GM10266 (cell line): ENCODE data around the gene RBFOX1.

ENCODE experiments used
- DNase-seq: peaks from one replicate; pipeline ENCODE4 v3.0.0; 2012; ENCODE audit errors: extremely low spot score
- CTCF ChIP-seq: IDR thresholded peaks from 2 replicates; pipeline ENCODE4 v1.5.1; 2012; ENCODE audit warnings: mild to moderate bottlenecking, low read depth; ENCODE audit not compliant: control insufficient read depth, insufficient read depth; ENCODE audit errors: missing control alignments

The RBFOX1 gene

GRCh38 chr16:7615565-7615964 is 282.9 kb downstream of the RBFOX1 start:
- no peak for TF ChIP-seq CTCF
- DNase-seq, result no peak

GRCh38 chr16:7624871-7625766 is 292.5 kb downstream of the RBFOX1 start:
- no peak for TF ChIP-seq CTCF
- DNase-seq, result no peak

- no peak for DNase-seq
- no peak for TF ChIP-seq CTCF
These were observed 296.3 kb downstream of the RBFOX1 start for GRCh38 chr16:7628981-7629380.

GRCh38 chr16:7629571-7629970 is 296.9 kb downstream of the RBFOX1 start:
- DNase-seq, result no peak

GRCh38 chr16:7637446-7637845 is 304.8 kb downstream of the RBFOX1 start:
- DNase-seq, result no peak

More at GRCh38 chr16:7629571-7629970, 296.9 kb downstream of the RBFOX1 start:
- TF ChIP-seq CTCF, result no peak

GRCh38 chr16:7638306-7638705 is 305.7 kb downstream of the RBFOX1 start:
- DNase-seq, result no peak
- no peak for TF ChIP-seq CTCF

More at GRCh38 chr16:7637446-7637845, 304.8 kb downstream of the RBFOX1 start:
- no peak for TF ChIP-seq CTCF

- no peak for DNase-seq
- TF ChIP-seq CTCF, result no peak
These were observed 307.7 kb downstream of the RBFOX1 start for GRCh38 chr16:7640334-7640733.
